Endothelial cell of umbilical vein (primary cell): Measurements from ENCODE around the gene MYH8.

ENCODE experiments used
- CTCF ChIP-seq, 2 donors: IDR thresholded peaks; 1 replicate in 1 of 2; 2 replicates in 1 of 2; pipeline ENCODE4 v1.5.1; 2011; ENCODE audit warnings: low read length in 2 of 2, mild to moderate bottlenecking in 2 of 2, moderate library complexity in 2 of 2, control low read depth in 1 of 2, inconsistent platforms in 1 of 2, low read depth in 1 of 2; ENCODE audit not compliant: insufficient read depth in 1 of 2; ENCODE audit errors: extremely low read depth in 1 of 2
- EZH2 ChIP-seq: IDR thresholded peaks from 2 replicates; pipeline ENCODE4 v1.6.1; 2012; ENCODE audit warnings: borderline replicate concordance, low read depth, mild to moderate bottlenecking, moderate library complexity, low read length, inconsistent platforms; ENCODE audit not compliant: severe bottlenecking
- GATA2 ChIP-seq: IDR thresholded peaks from 2 replicates; pipeline ENCODE4 v1.7.0; 2011; ENCODE audit warnings: low read depth, mild to moderate bottlenecking, moderate library complexity, mixed read lengths, low read length; ENCODE audit not compliant: insufficient read length, insufficient read depth
- JUN ChIP-seq: IDR thresholded peaks from 2 replicates; pipeline ENCODE4 v1.6.1; 2011; ENCODE audit warnings: borderline replicate concordance, low read depth; ENCODE audit not compliant: insufficient read length, insufficient read depth
- MAX ChIP-seq: IDR thresholded peaks from 2 replicates; pipeline ENCODE4 v1.6.1; 2011; ENCODE audit not compliant: insufficient read depth, insufficient read length
- MYC ChIP-seq: IDR thresholded peaks from one replicate; pipeline ENCODE4 v1.6.1; 2011; ENCODE audit warnings: mild to moderate bottlenecking, low read depth, low read length
- POLR2A ChIP-seq: IDR thresholded peaks from 2 replicates; pipeline ENCODE4 v1.6.1; 2012; ENCODE audit warnings: low read depth, mild to moderate bottlenecking, control low read depth, low read length
- POLR2AphosphoS5 ChIP-seq: IDR thresholded peaks from 2 replicates; pipeline ENCODE4 v1.6.1; 2012; ENCODE audit warnings: low read depth, mild to moderate bottlenecking, control low read depth, low read length, moderate library complexity; ENCODE audit not compliant: insufficient read depth

- TF ChIP-seq MAX (no peak), CTCF (IDR thresholded peaks at IDR 0.05; ENCODE audit: extremely low read depth in 1 of 2, insufficient read depth in 1 of 2, low read depth in 1 of 2, low read length in 2 of 2) (no peak), EZH2 (no peak), POLR2A (no peak), POLR2AphosphoS5 (no peak), GATA2 (no peak), JUN (no peak), MYC (no peak)
These were observed 47.7 kb upstream of the MYH8 start, which contains the start of gene MYH4 for GRCh38 chr17:10469459-10469858.
